AG04450 (cell line): ENCODE results near the gene TYW1B. TPM values are rescaled to one million over a fixed set of nuclear protein-coding genes. Genes with fewer than 3 reads are reported as not detected.
"Not testable (repeated sequence)": the region's sequence is repeated elsewhere in the genome, so short reads cannot be mapped to it uniquely, and the experiment has no call there.

Source experiments
- CTCF ChIA-PET: fragments of 300-600, 350-600 bp; formaldehyde crosslinking; extraction: SDS; loops from one replicate; lab custom pipeline; 2022; ENCODE audit warnings: antibody characterized with exemption, inconsistent platforms; lab: Charles Lee
- POLR2A ChIA-PET: fragments of 350-600 bp; formaldehyde crosslinking; extraction: SDS; loops from one replicate; lab custom pipeline; 2021; ENCODE audit warnings: antibody characterized with exemption, inconsistent platforms; lab: Yijun Ruan, JAX
- DNase-seq: peaks from one replicate; pipeline ENCODE4 v3.0.0-alpha.2; 2011; ENCODE audit warnings: low read depth, low spot score
- H3K27ac ChIP-seq: one replicate; pipeline ENCODE4 v1.5.1; 2012; ENCODE audit warnings: low read depth, low read length, control low read depth
- H3K27me3 ChIP-seq: one replicate; pipeline ENCODE4 v1.6.0; 2012; ENCODE audit warnings: low read length; ENCODE audit not compliant: control insufficient read depth, insufficient read depth
- H3K4me3 ChIP-seq: 2 replicates; pipeline ENCODE4 v1.5.1; 2011; ENCODE audit warnings: mild to moderate bottlenecking, low read depth, low read length, control low read depth
- H3K9me3 ChIP-seq: 2 replicates; pipeline ENCODE4 v1.5.1; 2012; ENCODE audit warnings: low read length; ENCODE audit not compliant: control insufficient read depth, insufficient read depth
- polyA plus RNA-seq: library from polyadenylated mRNA; depleted of rRNA; stranded (reverse); fragments of >200 nt; gene quantifications from 2 replicates; pipeline ENCODE4 v1.2.3, GENCODE V29; 2011
- TF ChIP-seq, protein P1 (sequence below): IDR thresholded peaks from 2 replicates; pipeline ENCODE4 v1.5.1; 2011; ENCODE audit warnings: low read depth, low read length, control low read depth, inconsistent platforms

TYW1B gene
- polyA plus RNA-seq, 1 experiment, result 5.0 TPM

DNA sequence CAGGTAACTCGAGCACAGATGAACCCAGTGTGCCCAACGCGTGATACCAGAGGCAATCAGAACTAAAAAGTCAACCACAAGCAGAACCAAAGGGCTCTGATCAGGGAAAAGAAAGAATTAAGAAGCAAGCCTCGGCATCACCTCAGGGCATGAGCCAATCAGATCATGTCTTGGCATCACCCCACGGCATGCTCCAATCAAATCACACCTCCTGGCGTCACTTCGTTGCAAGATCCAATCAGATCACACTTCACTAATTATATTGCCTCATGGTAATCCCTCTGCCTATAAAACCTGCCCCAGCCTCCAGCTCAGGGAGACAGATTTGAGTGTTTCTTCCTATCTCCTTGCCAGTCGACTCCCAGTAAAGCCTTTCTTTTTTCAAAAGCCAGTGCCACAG is 46.8 kb downstream of the TYW1B start:
- Histone ChIP-seq H3K27me3 (no peaks in the 10 kb centered on the region), H3K9me3 (no peaks in the 10 kb centered on the region), H3K27ac (no peak overlapping the region), H3K4me3 (no peak overlapping the region)
- TF ChIP-seq, protein P1, sequence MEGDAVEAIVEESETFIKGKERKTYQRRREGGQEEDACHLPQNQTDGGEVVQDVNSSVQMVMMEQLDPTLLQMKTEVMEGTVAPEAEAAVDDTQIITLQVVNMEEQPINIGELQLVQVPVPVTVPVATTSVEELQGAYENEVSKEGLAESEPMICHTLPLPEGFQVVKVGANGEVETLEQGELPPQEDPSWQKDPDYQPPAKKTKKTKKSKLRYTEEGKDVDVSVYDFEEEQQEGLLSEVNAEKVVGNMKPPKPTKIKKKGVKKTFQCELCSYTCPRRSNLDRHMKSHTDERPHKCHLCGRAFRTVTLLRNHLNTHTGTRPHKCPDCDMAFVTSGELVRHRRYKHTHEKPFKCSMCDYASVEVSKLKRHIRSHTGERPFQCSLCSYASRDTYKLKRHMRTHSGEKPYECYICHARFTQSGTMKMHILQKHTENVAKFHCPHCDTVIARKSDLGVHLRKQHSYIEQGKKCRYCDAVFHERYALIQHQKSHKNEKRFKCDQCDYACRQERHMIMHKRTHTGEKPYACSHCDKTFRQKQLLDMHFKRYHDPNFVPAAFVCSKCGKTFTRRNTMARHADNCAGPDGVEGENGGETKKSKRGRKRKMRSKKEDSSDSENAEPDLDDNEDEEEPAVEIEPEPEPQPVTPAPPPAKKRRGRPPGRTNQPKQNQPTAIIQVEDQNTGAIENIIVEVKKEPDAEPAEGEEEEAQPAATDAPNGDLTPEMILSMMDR, result no peak
- POLR2A ChIA-PET, result no interaction called here
- CTCF ChIA-PET, result no interaction called here
- no peak for DNase-seq

DNA sequence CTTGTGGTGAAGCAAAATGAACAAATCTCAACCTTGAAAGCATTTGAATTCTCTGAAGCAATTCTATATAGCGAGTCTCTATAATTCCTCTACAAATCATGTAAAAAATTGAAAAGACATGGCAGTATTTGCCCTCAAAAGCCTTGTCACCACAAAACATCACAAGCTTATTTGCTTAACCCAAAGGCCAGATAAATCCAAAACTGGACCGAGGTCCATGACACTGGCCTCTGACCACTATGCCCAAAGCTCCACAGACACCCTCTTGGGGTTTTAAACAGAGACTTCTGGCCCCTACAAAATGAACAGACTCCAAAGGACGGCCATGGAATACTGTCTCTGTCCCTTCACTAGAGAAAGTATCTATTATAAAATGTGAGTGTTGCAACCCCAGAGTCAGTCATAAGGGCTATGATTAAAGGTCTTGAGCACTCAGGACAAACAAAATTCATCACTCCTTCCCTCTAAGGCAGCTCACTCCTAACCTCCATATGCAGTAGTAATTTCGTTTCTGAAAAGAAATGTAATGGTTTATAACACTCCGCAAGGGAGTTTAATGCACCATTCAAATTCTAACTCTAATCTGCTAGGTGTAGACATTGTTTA is 47.6 kb downstream of the TYW1B start:
- CTCF ChIA-PET, result not testable (repeated sequence)

DNA sequence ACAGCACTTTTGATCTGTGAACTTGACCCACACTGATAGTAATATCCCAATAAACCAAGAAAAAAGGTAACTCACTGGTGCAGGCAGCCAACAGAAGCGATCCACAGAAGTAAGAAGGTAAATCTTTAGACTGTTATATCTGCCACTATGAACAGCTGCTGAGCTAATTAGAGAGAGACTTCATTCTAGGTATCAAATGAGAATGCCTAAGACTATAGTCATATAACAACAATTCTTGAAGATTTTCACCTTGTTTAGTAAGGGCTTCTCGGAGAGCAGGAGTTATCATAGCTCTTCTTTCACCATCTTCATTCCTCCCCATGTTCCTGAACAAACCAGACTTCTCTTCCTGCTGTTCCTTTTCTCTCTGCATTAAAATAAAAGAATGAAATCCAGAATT is 50.8 kb downstream of the TYW1B start:
- H3K9me3 ChIP-seq, H3K27ac ChIP-seq, POLR2A ChIA-PET, CTCF ChIA-PET, DNase-seq, H3K4me3 ChIP-seq, H3K27me3 ChIP-seq: not testable (repeated sequence)

More for the DNA sequence above, 47.6 kb downstream of the TYW1B start:
- H3K4me3 ChIP-seq, H3K9me3 ChIP-seq, H3K27me3 ChIP-seq, H3K27ac ChIP-seq, POLR2A ChIA-PET, DNase-seq: not testable (repeated sequence)

DNA sequence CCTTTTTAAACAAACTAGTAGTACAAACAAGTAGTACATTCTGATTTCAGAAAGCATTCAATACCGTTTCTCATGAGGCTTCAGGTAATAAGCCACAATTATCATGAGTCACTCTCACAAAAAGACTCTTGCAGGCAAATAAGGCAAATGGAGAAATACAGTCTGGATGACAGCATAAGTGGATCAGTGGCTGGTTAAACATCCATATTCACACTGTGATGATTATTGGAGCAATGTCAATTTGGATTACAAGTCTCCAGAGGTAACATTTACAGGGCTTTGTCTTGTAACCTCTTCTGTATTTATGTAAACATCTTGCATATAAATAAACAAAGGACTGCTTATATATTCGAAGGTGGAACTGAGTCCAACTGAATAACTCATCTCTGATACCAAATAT is 55.4 kb downstream of the TYW1B start:
- H3K4me3 ChIP-seq, POLR2A ChIA-PET, H3K27me3 ChIP-seq, CTCF ChIA-PET, H3K9me3 ChIP-seq, H3K27ac ChIP-seq, DNase-seq: not testable (repeated sequence)

DNA sequence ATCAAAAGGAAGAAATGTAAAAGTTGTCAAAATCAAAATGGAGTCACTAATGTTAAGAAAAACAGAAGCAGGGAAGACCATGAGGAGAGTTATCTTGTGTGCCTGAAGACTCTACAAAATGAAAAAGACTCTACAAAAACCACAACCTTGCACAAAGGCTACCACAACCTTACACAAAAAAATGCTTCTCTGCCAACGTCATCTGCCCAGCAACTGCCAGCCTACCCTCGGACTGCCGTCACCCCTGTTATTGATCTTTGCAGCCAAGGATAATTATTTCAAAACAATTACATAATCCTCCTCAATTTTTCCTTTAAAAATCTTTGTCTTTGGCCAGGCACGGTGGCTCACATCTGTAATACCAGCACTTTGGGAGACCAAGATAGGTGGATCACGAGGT is 61.0 kb downstream of the TYW1B start:
- DNase-seq, H3K27ac ChIP-seq, H3K27me3 ChIP-seq, H3K9me3 ChIP-seq, CTCF ChIA-PET, H3K4me3 ChIP-seq, POLR2A ChIA-PET: not testable (repeated sequence)

DNA sequence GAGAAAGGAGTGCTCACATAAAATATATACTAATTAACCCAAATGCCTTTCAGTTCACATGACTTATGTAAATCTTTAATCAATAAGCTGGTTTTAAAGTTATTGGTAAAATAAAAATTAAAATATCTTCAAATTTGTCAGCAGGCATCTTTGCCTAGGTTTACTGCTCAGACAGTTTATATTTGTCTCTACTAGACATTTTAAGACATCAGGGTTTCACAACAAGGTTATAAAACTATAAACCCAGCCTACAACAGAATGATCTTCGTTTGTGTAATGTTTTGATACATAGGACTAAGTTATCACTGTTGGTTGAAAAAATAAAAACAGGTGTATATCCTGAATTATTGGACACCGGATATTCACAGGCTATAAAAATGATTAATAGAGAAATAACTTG is 67.4 kb downstream of the TYW1B start:
- TF ChIP-seq, protein P1, result no peak
- POLR2A ChIA-PET, result no interaction called here
- Histone ChIP-seq H3K4me3 (no peak overlapping the region), H3K27me3 (no peaks in the 10 kb centered on the region), H3K27ac (no peak overlapping the region), H3K9me3 (peaks cover 7% of the 10 kb centered on the region)
- CTCF ChIA-PET, result interaction anchor here (0.8 kb wide), 1 partner anchor 26 kb away, joined by 3 read pairs; no protein-coding TSS in a partner anchor
- DNase-seq, result no peak

DNA sequence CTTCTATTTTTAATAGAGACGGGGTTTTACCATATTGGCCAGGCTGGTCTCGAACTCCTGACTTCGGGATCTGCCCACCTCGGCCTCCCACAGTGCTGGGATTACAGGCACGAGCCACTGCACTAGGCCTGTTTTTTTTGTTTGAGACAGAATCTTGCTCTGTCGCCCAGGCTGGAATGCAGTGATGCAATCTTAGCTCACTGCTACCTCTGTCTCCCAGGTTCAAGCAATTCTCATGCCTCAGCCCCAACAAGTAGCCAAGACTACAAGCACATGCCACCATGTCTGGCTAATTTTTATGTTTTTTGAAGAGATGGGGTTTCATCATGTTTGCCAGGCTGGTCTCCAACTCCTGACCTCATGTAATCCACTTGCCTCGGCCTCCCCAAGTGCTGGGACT is 73.7 kb downstream of the TYW1B start:
- ChIA-PET POLR2A (no interaction called here), CTCF (no interaction called here)
- TF ChIP-seq, protein P1, result no peak
- Histone ChIP-seq H3K27ac (no peak overlapping the region), H3K27me3 (no peaks in the 10 kb centered on the region), H3K4me3 (no peak overlapping the region), H3K9me3 (peaks cover 7% of the 10 kb centered on the region)
- no peak for DNase-seq
